Fibroblast of skin of right quadriceps (primary cell): ENCODE measurements around the gene NELFCD.
"Not testable (repeated sequence)": the region's sequence is repeated elsewhere in the genome, so short reads cannot be mapped to it uniquely, and the experiment has no call there.

Experiments used
- DNase-seq: peaks from one replicate; pipeline ENCODE4 v3.0.0-alpha.2; 2013

The NELFCD gene

GRCh38 chr20:59028812-59029211, 47.8 kb downstream of the NELFCD start:
- DNase-seq = no peak

GRCh38 chr20:59030911-59031563, 50.0 kb downstream of the NELFCD start:
- no peak for DNase-seq

GRCh38 chr20:59031564-59032022, 50.5 kb downstream of the NELFCD start:
- no peak for DNase-seq

- peak; percentile 95 for DNase-seq
These were observed 51.1 kb downstream of the NELFCD start, which contains the start of gene ATP5F1E for GRCh38 chr20:59032023-59032712. Gene ATP5F1E, minus strand, starts transcription at chr20:59032335. Its CDS starts 84 bp downstream, at chr20:59032251.

- no peak for DNase-seq
These were observed 51.6 kb downstream of the NELFCD start for GRCh38 chr20:59032713-59033059.

GRCh38 chr20:59033093-59033492, 52.0 kb downstream of the NELFCD start:
- DNase-seq = no peak

GRCh38 chr20:59033616-59034165, 52.6 kb downstream of the NELFCD start:
- DNase-seq = no peak

GRCh38 chr20:59035381-59035780, 54.3 kb downstream of the NELFCD start:
- no peak for DNase-seq

GRCh38 chr20:59037386-59037785, 56.3 kb downstream of the NELFCD start:
- DNase-seq = no peak

GRCh38 chr20:59039233-59039632, 58.2 kb downstream of the NELFCD start:
- DNase-seq = no peak

GRCh38 chr20:59040667-59041066, 59.6 kb downstream of the NELFCD start:
- no peak for DNase-seq

- not testable (repeated sequence) for DNase-seq
These were observed 60.4 kb downstream of the NELFCD start for GRCh38 chr20:59041487-59041886.

GRCh38 chr20:59042151-59042795, 61.2 kb downstream of the NELFCD start, which contains the start of gene PRELID3B:
Gene PRELID3B, minus strand, starts transcription at chr20:59042786. Its CDS starts 56 bp downstream, at chr20:59042730.
- peak; percentile 20 for DNase-seq

GRCh38 chr20:59042796-59043631, 62.0 kb downstream of the NELFCD start:
- peak; percentile 90 for DNase-seq

GRCh38 chr20:59043698-59044097, 62.6 kb downstream of the NELFCD start:
- peak; percentile 39 for DNase-seq

GRCh38 chr20:59044295-59044694, 63.2 kb downstream of the NELFCD start:
- no peak for DNase-seq
